OCI-M1 (cell line): ENCODE data around the gene SPEG.

Experiments used
- DNase-seq: peaks from one replicate; lab custom pipeline; 2025; lab: John Stamatoyannopoulos, UW

The SPEG gene

GRCh38 chr2:219443697-219444023 lies 9.0 kb downstream of the SPEG start:
- no peak for DNase-seq

- no peak for DNase-seq
These were observed 10.0 kb downstream of the SPEG start for GRCh38 chr2:219444566-219445091.

- no peak for DNase-seq
These were observed 10.6 kb downstream of the SPEG start for GRCh38 chr2:219445220-219445640.

GRCh38 chr2:219446101-219446504 lies 11.5 kb downstream of the SPEG start:
- no peak for DNase-seq

- DNase-seq, result no peak
These were observed 12.0 kb downstream of the SPEG start for GRCh38 chr2:219446689-219447088.

GRCh38 chr2:219447242-219448098 lies 12.8 kb downstream of the SPEG start:
- DNase-seq, result no peak

GRCh38 chr2:219448099-219448775 lies 13.6 kb downstream of the SPEG start:
- DNase-seq, result no peak

- DNase-seq, result no peak
These were observed 14.2 kb downstream of the SPEG start for GRCh38 chr2:219448776-219449341.

- no peak for DNase-seq
These were observed 15.0 kb downstream of the SPEG start for GRCh38 chr2:219449609-219450008.

GRCh38 chr2:219451661-219452360 lies 17.2 kb downstream of the SPEG start:
- no peak for DNase-seq

GRCh38 chr2:219452361-219453317 lies 18.0 kb downstream of the SPEG start:
- no peak for DNase-seq

GRCh38 chr2:219453671-219454590 lies 19.3 kb downstream of the SPEG start:
- DNase-seq, result no peak

- no peak for DNase-seq
These were observed 20.9 kb downstream of the SPEG start for GRCh38 chr2:219455581-219455980.

- peak; percentile 38 for DNase-seq
These were observed 23.2 kb downstream of the SPEG start for GRCh38 chr2:219457784-219458369.

GRCh38 chr2:219458996-219459395 lies 24.4 kb downstream of the SPEG start:
- no peak for DNase-seq

GRCh38 chr2:219459460-219460311 lies 25.0 kb downstream of the SPEG start:
- peak; percentile 80 for DNase-seq

GRCh38 chr2:219460424-219460926 lies 25.8 kb downstream of the SPEG start:
- no peak for DNase-seq

- no peak for DNase-seq
These were observed 26.4 kb downstream of the SPEG start for GRCh38 chr2:219461047-219461514.
